Stimulated activated CD8-positive, alpha-beta memory T cell treated with anti-CD3 and anti-CD28 coated beads, Interleukin-7, amount 100 ng/mL, for 4 hours (primary cell): ENCODE measurements around the gene FAM110D.

ENCODE experiments used
- DNase-seq, 2 donors: peaks; one replicate each; pipeline ENCODE4 v3.0.0-alpha.2; 2020; ENCODE audit warnings: low read depth in 2 of 2

Gene FAM110D

GRCh38 chr1:26188477-26188876 is 29.6 kb downstream of the FAM110D start:
- DNase-seq: no peak

GRCh38 chr1:26189331-26189730 is 30.5 kb downstream of the FAM110D start:
- DNase-seq: no peak

DNA sequence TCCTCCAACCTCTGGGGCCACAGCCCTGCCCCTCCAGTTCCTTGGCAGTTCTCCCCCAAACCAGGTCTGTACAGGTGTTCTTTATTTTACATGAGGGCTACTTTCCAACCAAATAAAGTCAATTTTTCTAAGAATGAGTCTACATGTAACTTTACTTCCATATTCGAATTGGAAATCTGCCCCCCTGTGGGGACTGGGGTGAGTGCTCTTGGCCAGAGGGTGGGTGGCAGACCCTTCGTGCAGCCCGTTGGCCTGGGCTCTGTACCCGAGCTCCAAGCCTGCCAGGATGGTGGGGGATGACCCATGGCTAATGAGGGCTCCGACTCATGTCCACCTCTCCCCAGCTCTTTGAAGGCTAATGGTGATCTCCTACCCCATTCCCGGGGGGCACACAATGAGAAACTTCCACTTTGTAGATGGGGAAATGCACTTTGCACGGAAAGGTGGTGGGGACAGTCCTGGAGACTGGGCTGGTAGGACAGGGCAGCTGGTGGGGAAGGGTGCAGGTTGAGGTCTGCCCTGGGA is 30.9 kb downstream of the FAM110D start:
- DNase-seq: no peak

DNA sequence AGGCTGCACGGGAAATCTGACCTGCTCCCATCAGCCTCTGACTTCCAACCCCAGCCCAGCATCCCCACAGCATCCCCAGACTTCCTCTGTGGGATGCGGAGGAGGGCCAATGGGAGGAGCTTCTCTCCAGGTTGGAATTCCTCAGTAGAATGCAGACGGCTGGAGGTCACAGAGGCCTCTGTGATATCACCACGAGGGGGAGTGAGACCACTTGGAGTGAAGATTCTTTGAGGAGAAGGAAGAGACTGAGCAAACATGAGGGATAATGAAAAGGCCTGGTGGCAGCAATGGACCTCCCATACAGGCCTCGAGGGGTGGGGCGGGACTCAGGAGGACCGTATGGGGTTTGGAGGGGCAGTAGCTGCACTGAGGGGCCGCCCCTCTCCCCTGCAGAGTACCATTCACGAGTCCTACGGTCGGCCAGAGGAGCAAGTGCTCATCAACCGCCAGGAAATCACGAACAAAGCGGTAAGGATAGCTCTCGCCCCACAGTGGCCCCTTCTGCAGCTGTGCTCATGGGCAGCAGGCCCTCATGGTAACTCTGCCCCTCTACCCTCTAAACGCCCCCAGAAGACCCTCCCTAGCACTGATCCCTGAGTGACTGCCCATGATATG is 31.6 kb downstream of the FAM110D start, which contains the start of gene CATSPER4:
CATSPER4 (plus strand) TSS at position 230 of the 615 bp plus-strand sequence; CDS start at position 256, 26 bp downstream.
- no peak for DNase-seq

DNA sequence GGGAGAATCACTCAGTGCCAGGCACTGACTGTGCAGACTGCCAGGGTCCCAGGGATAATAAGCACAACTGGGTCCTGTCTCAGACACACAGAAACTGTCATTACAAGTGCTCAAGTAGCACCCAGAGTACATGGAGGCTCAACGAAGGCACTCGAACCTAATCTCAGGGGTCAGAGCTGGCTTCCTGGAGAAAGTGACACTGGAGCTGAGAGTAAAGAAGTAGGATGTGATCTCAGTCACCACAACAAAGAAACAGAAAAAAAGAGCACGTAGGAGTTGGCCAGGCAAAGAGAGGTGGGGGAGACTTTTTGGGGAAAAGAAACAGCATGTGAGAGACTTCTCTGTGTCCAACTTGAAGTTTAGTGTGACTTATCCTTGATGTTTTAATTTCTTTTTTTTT is 32.9 kb downstream of the FAM110D start:
- no peak for DNase-seq

- DNase-seq: no peak
These were observed 36.9 kb downstream of the FAM110D start for GRCh38 chr1:26195805-26196204.

GRCh38 chr1:26197301-26197700 is 38.4 kb downstream of the FAM110D start:
- DNase-seq: no peak

DNA sequence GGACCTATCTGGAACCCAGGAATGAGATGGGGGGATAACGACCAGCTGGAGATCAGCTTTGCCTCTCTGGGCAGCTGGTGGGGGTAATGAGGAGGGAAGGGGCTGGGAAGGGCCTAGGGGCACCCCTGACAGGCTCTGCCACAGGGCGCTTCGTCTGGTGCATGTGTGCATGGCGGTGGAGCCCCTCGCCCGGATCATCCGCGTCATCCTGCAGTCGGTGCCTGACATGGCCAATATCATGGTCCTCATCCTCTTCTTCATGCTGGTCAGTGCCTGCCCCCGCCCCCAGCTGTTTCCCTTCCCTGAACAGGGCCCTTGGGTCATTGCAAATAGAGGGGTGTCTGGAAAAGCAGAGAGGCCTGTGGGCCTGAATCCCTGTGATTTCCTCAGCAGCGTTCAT is 38.9 kb downstream of the FAM110D start:
- DNase-seq: no peak

GRCh38 chr1:26200413-26200812 is 41.5 kb downstream of the FAM110D start:
- no peak for DNase-seq

DNA sequence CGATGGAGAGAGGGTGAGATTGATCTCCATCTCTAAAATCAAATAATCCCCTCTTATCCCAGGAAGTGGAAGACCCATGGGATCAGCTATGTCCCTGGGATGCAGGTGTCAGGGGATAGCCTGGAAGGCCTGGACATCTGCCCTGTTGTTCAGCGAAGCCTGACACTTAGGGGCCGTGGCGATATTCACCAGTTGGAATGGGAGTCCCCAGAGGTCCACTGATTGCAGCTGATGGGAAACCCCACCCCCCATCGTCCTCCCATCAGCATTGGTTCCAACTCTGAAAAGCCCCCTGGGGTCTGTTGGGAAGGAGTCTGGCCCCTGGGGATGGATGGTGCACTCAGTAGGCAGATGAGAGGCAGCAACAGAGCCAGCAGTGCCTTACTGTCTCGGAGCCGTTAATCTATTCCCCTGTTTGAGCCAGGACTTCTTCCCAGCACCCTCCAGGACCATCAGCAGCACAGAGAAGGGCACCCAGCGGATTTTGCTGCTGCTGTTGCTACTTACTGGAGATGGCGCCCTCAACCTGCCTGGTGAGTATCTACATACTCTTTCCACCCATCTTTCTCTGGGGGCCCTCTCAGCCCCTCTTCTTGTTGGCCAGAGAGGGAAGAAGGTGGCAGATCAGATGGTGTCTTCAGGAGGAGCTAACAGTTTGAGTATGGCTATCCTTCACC is 44.9 kb downstream of the FAM110D start:
- DNase-seq: no peak

- no peak for DNase-seq
These were observed 51.4 kb downstream of the FAM110D start for GRCh38 chr1:26210147-26210870.

GRCh38 chr1:26212726-26213125 is 53.8 kb downstream of the FAM110D start:
- no peak for DNase-seq

DNA sequence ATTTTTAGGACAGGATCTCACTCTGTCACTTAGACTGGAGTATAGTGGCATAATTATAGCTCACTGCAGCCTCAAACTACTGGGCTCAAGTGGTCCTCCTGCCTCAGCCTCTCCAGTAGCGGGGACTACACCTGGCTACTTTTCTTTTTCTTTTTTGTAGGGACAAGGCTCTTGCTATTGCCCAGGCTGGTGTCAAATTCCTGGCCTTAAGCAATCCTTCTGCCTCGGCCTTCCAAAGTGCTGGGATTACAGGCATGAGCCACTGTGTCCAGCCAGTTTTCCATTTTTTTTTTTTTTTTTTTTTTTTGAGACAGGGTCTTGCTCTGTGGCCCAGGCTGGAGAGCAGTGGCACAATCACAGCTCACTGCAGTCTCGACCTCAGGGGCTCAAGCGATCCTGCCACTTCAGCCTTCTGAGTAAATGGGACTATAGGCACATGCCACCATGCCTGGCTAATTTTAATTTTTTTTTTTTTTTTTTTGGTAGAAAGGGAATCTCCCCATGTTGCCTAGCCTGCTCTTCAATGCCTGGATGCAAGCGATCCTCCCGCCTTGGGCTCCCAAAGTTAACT is 54.5 kb downstream of the FAM110D start:
- DNase-seq: no peak
